ENCODE results near the gene RAG1. TPM values are rescaled to one million over a fixed set of nuclear protein-coding genes. Genes with fewer than 3 reads are reported as not detected.

RAG1 gene
- total and polyA plus RNA-seq, 8 donors, result 0.50 to 2.0 (median 1.6) TPM

DNA sequence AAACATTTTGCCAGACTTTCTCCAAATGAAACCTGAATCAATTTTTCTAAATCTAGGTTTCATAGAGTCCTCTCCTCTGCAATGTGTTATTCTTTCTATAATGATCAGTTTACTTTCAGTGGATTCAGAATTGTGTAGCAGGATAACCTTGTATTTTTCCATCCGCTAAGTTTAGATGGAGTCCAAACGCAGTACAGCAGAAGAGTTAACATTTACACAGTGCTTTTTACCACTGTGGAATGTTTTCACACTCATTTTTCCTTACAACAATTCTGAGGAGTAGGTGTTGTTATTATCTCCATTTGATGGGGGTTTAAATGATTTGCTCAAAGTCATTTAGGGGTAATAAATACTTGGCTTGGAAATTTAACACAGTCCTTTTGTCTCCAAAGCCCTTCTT lies 9.6 kb downstream of the RAG1 start:
- intact Hi-C loops (cut with DNase I), result no loop called here
- H3K9me3 ChIP-seq, result peaks cover 0 to 5% of the 10 kb centered on the region in 2 donors
- no peaks in the 10 kb centered on the region for H3K36me3 ChIP-seq
- H3K27me3 ChIP-seq, result no peaks in the 10 kb centered on the region
- ATAC-seq, result no peak
- TF ChIP-seq, protein P1, sequence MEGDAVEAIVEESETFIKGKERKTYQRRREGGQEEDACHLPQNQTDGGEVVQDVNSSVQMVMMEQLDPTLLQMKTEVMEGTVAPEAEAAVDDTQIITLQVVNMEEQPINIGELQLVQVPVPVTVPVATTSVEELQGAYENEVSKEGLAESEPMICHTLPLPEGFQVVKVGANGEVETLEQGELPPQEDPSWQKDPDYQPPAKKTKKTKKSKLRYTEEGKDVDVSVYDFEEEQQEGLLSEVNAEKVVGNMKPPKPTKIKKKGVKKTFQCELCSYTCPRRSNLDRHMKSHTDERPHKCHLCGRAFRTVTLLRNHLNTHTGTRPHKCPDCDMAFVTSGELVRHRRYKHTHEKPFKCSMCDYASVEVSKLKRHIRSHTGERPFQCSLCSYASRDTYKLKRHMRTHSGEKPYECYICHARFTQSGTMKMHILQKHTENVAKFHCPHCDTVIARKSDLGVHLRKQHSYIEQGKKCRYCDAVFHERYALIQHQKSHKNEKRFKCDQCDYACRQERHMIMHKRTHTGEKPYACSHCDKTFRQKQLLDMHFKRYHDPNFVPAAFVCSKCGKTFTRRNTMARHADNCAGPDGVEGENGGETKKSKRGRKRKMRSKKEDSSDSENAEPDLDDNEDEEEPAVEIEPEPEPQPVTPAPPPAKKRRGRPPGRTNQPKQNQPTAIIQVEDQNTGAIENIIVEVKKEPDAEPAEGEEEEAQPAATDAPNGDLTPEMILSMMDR (IDR thresholded peaks at IDR 0.05), result no peak
- no peak overlapping the region for H3K4me3 ChIP-seq
- no peak overlapping the region for H3K27ac ChIP-seq
- DNase-seq, result no peak
- H3K4me1 ChIP-seq, result no peaks in the 10 kb centered on the region

DNA sequence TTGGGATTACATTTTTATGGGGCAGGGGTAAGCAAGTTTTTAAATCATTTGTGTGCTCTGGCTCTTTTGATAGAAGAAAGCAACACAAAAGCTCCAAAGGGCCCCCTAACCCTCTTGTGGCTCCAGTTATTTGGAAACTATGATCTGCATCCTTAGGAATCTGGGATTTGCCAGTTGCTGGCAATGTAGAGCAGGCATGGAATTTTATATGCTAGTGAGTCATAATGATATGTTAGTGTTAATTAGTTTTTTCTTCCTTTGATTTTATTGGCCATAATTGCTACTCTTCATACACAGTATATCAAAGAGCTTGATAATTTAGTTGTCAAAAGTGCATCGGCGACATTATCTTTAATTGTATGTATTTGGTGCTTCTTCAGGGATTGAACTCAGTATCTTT lies 10.1 kb downstream of the RAG1 start:
- ATAC-seq (no peak), DNase-seq (no peak)
- Histone ChIP-seq H3K9me3 (peaks cover 0 to 5% of the 10 kb centered on the region in 2 donors), H3K4me3 (no peak overlapping the region), H3K27ac (no peak overlapping the region), H3K27me3 (no peaks in the 10 kb centered on the region), H3K36me3 (no peaks in the 10 kb centered on the region), H3K4me1 (no peaks in the 10 kb centered on the region)
- TF ChIP-seq, protein P1 (IDR thresholded peaks at IDR 0.05), result no peak
- intact Hi-C loops (cut with DNase I), result no loop called here

DNA sequence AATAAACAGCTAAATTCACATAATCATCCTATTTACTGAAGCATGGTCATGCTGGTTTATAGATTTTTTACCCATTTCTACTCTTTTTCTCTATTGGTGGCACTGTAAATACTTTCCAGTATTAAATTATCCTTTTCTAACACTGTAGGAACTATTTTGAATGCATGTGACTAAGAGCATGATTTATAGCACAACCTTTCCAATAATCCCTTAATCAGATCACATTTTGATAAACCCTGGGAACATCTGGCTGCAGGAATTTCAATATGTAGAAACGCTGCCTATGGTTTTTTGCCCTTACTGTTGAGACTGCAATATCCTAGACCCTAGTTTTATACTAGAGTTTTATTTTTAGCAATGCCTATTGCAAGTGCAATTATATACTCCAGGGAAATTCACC lies 10.7 kb downstream of the RAG1 start:
- Histone ChIP-seq H3K27me3 (no peaks in the 10 kb centered on the region), H3K36me3 (no peaks in the 10 kb centered on the region), H3K9me3 (peaks cover 0 to 5% of the 10 kb centered on the region in 2 donors), H3K4me1 (no peaks in the 10 kb centered on the region), H3K4me3 (no peak overlapping the region), H3K27ac (no peak overlapping the region)
- ATAC-seq (no peak), DNase-seq (no peak)
- TF ChIP-seq, protein P1 (IDR thresholded peaks at IDR 0.05), result no peak
- intact Hi-C loops (cut with DNase I), result no loop called here

DNA sequence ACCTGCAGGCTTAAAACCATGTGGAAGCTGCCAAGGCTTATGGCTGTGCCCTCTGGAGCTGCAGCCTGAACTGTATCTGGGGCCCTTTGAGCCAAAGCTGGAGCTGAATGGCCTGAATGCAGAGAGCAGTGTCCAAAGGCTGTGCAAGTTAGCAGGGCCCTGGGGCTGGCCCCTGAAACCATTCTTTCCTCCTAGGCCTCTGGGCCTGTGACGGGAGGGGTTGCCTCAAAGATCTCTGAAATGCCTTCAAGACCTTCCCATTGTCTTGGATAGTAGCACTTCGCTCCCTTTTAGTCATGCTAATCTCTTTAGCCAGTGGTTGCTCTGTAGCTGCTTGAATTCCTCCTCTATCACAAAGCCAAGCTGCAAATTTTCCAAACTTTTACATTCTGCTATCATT lies 13.7 kb downstream of the RAG1 start:
- peaks cover 0 to 5% of the 10 kb centered on the region in 2 donors for H3K9me3 ChIP-seq
- no peak overlapping the region for H3K27ac ChIP-seq
- H3K4me3 ChIP-seq, result no peak overlapping the region
- DNase-seq (no peak), ATAC-seq (no peak)
- intact Hi-C loops (cut with DNase I), result no loop called here
- H3K27me3 ChIP-seq, result no peaks in the 10 kb centered on the region
- TF ChIP-seq, protein P1 (IDR thresholded peaks at IDR 0.05), result no peak
- no peaks in the 10 kb centered on the region for H3K36me3 ChIP-seq
- H3K4me1 ChIP-seq, result no peaks in the 10 kb centered on the region

DNA sequence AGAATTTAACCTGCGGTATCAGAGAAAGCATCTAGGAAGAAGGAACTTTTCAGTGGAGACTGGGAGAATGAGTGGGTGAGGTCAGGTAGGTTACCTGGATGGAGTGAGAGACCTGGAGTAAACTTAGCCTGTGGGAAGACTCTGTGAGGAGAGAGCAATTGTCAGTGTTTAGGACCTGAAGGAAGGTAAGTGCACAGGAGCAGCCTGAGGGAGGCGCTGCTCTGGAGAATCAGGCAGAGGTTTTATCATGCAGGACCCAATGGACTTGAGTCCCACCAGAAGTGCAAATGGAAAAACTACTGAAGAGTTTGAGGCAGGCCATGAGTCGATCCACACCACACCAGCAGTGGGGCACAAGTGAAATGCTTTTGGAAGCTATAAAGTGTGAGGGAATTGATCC lies 15.9 kb downstream of the RAG1 start:
- TF ChIP-seq, protein P1 (IDR thresholded peaks at IDR 0.05), result no peak

More for the DNA sequence above, 15.9 kb downstream of the RAG1 start:
- no peaks in the 10 kb centered on the region for H3K36me3 ChIP-seq
- intact Hi-C loops (cut with DNase I), result no loop called here
- H3K4me1 ChIP-seq, result no peaks in the 10 kb centered on the region
- ATAC-seq (no peak), DNase-seq (no peak)
- H3K27me3 ChIP-seq, result peaks cover 0 to 7% of the 10 kb centered on the region in 2 donors
- no peak overlapping the region for H3K4me3 ChIP-seq
- no peak overlapping the region for H3K27ac ChIP-seq
- H3K9me3 ChIP-seq, result peaks cover 0 to 5% of the 10 kb centered on the region in 2 donors
